ENCODE data around the gene AFAP1. TPM values are rescaled to one million over a fixed set of nuclear protein-coding genes. Genes with fewer than 3 reads are reported as not detected.

AFAP1 gene
- polyA plus RNA-seq, 1 donor (not counting 4 experiments of a cell fraction or from before 2014, with no cell fraction given): 7.6 TPM

DNA sequence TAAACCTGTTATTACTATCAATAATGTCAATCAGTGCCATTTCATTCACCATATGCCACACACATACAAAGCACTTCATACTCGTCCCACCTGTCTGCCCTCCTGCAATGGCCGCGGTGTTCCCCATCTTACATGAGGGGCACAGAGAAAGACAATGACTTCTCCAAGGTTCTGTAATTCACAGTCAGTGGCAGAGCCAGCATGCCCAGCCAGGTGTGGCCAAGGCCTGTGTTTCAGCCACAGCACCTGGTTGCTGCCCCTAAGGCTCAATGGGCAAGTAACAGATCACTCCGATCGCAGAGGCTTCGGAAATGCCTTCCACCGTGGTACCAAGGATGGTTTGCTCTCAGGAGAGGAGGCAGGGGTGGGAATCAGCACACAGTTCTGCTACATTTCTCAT, 10.9 kb downstream of the AFAP1 start:
- H3K4me1 ChIP-seq (ENCODE audit: control insufficient read depth, extremely low read depth, insufficient read depth, low read length): peaks cover 20% of the 10 kb centered on the region
- H4K20me1 ChIP-seq (ENCODE audit: control insufficient read depth, extremely low read depth, insufficient read depth, low read length): peaks cover 6% of the 10 kb centered on the region
- no peaks in the 10 kb centered on the region for H3K9me1 ChIP-seq (ENCODE audit: control insufficient read depth, extremely low read depth, insufficient read depth, low read length)
- TF ChIP-seq, protein P1, sequence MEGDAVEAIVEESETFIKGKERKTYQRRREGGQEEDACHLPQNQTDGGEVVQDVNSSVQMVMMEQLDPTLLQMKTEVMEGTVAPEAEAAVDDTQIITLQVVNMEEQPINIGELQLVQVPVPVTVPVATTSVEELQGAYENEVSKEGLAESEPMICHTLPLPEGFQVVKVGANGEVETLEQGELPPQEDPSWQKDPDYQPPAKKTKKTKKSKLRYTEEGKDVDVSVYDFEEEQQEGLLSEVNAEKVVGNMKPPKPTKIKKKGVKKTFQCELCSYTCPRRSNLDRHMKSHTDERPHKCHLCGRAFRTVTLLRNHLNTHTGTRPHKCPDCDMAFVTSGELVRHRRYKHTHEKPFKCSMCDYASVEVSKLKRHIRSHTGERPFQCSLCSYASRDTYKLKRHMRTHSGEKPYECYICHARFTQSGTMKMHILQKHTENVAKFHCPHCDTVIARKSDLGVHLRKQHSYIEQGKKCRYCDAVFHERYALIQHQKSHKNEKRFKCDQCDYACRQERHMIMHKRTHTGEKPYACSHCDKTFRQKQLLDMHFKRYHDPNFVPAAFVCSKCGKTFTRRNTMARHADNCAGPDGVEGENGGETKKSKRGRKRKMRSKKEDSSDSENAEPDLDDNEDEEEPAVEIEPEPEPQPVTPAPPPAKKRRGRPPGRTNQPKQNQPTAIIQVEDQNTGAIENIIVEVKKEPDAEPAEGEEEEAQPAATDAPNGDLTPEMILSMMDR (optimal IDR thresholded peaks at IDR 0.05 in 1 of 3, IDR thresholded peaks at IDR 0.05 in 1 of 3, conservative IDR thresholded peaks at IDR 0.05 in 1 of 3; ENCODE audit: extremely low read depth in 1 of 3, insufficient read depth in 2 of 3, low read length in 3 of 3): no peak
- no peak for TF ChIP-seq EZH2 (IDR thresholded peaks at IDR 0.05; ENCODE audit: low read length)
- no peak overlapping the region for H3K9ac ChIP-seq (ENCODE audit: control insufficient read depth, extremely low read depth, insufficient read depth, low read length)
- peaks cover 87% of the 10 kb centered on the region for H3K79me2 ChIP-seq (ENCODE audit: control insufficient read depth, insufficient read depth, low read length)
- no peak overlapping the region for H3K27ac ChIP-seq (ENCODE audit: control insufficient read depth, insufficient read depth, low read length)
- H3K4me2 ChIP-seq (ENCODE audit: control insufficient read depth, extremely low read depth, insufficient read depth, low read depth, low read length): no peak overlapping the region
- no peak overlapping the region for H3K4me3 ChIP-seq (ENCODE audit: control insufficient read depth in 2 of 3, extremely low read depth in 1 of 3, insufficient read depth in 2 of 3, low read depth in 1 of 3, low read length in 3 of 3)
- H3K9me3 ChIP-seq (ENCODE audit: control insufficient read depth, low read depth, low read length): no peaks in the 10 kb centered on the region
- dilution Hi-C loops (cut with MboI; ENCODE audit: extremely low pct_ligation_motif_present, low sequenced_read_pairs): no loop called here
- H3K27me3 ChIP-seq (ENCODE audit: control insufficient read depth, extremely low read depth, insufficient read depth, low read length): no peaks in the 10 kb centered on the region
- DNase-seq (ENCODE audit: low read depth, low spot score) (no peak), FAIRE-seq (no peak)
- H3K36me3 ChIP-seq (ENCODE audit: control insufficient read depth in 2 of 2, extremely low read depth in 1 of 2, insufficient read depth in 2 of 2, low read length in 2 of 2): no peaks in the 10 kb centered on the region
- H2AFZ ChIP-seq (ENCODE audit: control insufficient read depth, low read length): no peak overlapping the region

GRCh38 chr4:7926822-7927221, 12.8 kb downstream of the AFAP1 start:
- no peak overlapping the region for H3K27ac ChIP-seq (ENCODE audit: control insufficient read depth, insufficient read depth, low read length)
- H4K20me1 ChIP-seq (ENCODE audit: control insufficient read depth, extremely low read depth, insufficient read depth, low read length): peaks cover 6% of the 10 kb centered on the region
- no peak overlapping the region for H3K9ac ChIP-seq (ENCODE audit: control insufficient read depth, extremely low read depth, insufficient read depth, low read length)
- no peak overlapping the region for H3K4me2 ChIP-seq (ENCODE audit: control insufficient read depth, extremely low read depth, insufficient read depth, low read depth, low read length)
- no peak overlapping the region for H3K4me3 ChIP-seq (ENCODE audit: control insufficient read depth in 2 of 3, extremely low read depth in 1 of 3, insufficient read depth in 2 of 3, low read depth in 1 of 3, low read length in 3 of 3)
- TF ChIP-seq, protein P1 (optimal IDR thresholded peaks at IDR 0.05 in 1 of 3, IDR thresholded peaks at IDR 0.05 in 1 of 3, conservative IDR thresholded peaks at IDR 0.05 in 1 of 3; ENCODE audit: extremely low read depth in 1 of 3, insufficient read depth in 2 of 3, low read length in 3 of 3): no peak
- no peak for TF ChIP-seq EZH2 (IDR thresholded peaks at IDR 0.05; ENCODE audit: low read length)
- no peak overlapping the region for H2AFZ ChIP-seq (ENCODE audit: control insufficient read depth, low read length)
- H3K9me3 ChIP-seq (ENCODE audit: control insufficient read depth, low read depth, low read length): no peaks in the 10 kb centered on the region
- dilution Hi-C loops (cut with MboI; ENCODE audit: extremely low pct_ligation_motif_present, low sequenced_read_pairs): no loop called here
- FAIRE-seq (no peak), DNase-seq (ENCODE audit: low read depth, low spot score) (no peak)
- H3K27me3 ChIP-seq (ENCODE audit: control insufficient read depth, extremely low read depth, insufficient read depth, low read length): no peaks in the 10 kb centered on the region
- H3K36me3 ChIP-seq (ENCODE audit: control insufficient read depth in 2 of 2, extremely low read depth in 1 of 2, insufficient read depth in 2 of 2, low read length in 2 of 2): no peaks in the 10 kb centered on the region
- peaks cover 86% of the 10 kb centered on the region for H3K79me2 ChIP-seq (ENCODE audit: control insufficient read depth, insufficient read depth, low read length)
- peaks cover 19% of the 10 kb centered on the region for H3K4me1 ChIP-seq (ENCODE audit: control insufficient read depth, extremely low read depth, insufficient read depth, low read length)
- H3K9me1 ChIP-seq (ENCODE audit: control insufficient read depth, extremely low read depth, insufficient read depth, low read length): no peaks in the 10 kb centered on the region
